Keratinocyte (primary cell): ENCODE results near the gene EGF.

Experiments used
- EZH2 ChIP-seq: IDR thresholded peaks from one replicate; pipeline ENCODE4 v1.6.1; 2012; ENCODE audit warnings: inconsistent platforms, mild to moderate bottlenecking, low read length, moderate library complexity
- TF ChIP-seq, protein P1 (sequence below), 3 experiments: IDR thresholded peaks in 1 of 3; conservative IDR thresholded peaks in 1 of 3; optimal IDR thresholded peaks in 1 of 3; 2 replicates in 2 of 3; 3 replicates in 1 of 3; pipeline versions ENCODE3 to v1.5.1; 2011; ENCODE audit warnings: low read length in 3 of 3, mild to moderate bottlenecking in 3 of 3, moderate library complexity in 2 of 3, control low read depth in 1 of 3, inconsistent platforms in 1 of 3; ENCODE audit not compliant: insufficient read depth in 2 of 3; ENCODE audit errors: extremely low read depth in 1 of 3

DNA sequence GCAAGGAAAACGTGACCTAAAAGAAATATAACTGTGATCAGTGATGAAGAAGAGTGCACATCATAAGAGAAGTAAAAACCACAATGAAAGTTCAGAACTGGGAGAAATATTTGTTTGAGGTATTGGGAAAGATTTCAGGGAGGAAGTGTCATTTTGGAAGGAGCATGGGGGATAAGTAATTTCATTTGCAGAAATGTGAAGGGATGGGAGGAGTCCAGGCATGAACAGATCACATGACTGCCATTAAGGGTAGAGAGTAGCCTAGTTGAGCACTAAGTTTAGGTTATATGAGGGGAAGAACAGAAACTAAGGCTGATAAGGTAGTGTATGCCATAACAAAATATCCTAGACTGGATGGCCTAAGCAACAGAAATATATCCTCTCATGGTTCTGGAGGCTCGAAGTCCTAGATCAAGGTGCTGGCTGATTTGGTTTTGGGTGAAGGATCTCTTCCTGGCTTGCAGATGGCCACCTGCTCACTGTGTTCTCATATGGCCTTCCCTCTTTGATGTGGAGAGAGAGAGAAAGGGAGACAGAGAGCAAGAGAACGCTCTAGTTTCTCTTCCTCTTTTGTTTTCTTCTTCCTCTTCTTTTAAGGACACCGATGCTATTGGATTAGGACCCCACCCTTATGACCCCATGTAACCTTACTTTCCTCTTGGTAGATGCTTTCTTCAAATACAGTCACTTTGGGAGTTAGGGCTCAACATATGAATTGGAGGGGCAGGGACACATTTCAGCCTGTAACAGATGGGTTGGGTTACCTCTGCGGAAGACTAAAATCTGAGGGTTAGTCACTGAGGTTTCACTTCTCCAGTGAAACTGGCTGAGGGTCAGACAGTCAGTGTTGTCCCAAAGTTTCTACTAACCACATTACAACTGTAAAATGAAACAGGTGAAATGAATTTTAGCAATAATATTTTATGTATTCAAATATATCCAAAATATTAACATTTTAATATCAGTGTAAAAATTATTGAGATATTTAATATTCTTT, 77.9 kb downstream of the EGF start:
- TF ChIP-seq, protein P1, sequence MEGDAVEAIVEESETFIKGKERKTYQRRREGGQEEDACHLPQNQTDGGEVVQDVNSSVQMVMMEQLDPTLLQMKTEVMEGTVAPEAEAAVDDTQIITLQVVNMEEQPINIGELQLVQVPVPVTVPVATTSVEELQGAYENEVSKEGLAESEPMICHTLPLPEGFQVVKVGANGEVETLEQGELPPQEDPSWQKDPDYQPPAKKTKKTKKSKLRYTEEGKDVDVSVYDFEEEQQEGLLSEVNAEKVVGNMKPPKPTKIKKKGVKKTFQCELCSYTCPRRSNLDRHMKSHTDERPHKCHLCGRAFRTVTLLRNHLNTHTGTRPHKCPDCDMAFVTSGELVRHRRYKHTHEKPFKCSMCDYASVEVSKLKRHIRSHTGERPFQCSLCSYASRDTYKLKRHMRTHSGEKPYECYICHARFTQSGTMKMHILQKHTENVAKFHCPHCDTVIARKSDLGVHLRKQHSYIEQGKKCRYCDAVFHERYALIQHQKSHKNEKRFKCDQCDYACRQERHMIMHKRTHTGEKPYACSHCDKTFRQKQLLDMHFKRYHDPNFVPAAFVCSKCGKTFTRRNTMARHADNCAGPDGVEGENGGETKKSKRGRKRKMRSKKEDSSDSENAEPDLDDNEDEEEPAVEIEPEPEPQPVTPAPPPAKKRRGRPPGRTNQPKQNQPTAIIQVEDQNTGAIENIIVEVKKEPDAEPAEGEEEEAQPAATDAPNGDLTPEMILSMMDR (optimal IDR thresholded peaks at IDR 0.05 in 1 of 3, IDR thresholded peaks at IDR 0.05 in 1 of 3, conservative IDR thresholded peaks at IDR 0.05 in 1 of 3; ENCODE audit: extremely low read depth in 1 of 3, insufficient read depth in 2 of 3, low read length in 3 of 3) = no peak
- TF ChIP-seq EZH2 = no peak
